CD4-positive, alpha-beta T cell treated with Interleukin-21 for 1 hour (primary cell): Measurements from ENCODE around the gene INTS7.
A peak's percentile ranks its signal among the peaks of the same experiment; 100 is the strongest.
"Not testable (repeated sequence)": the region's sequence is repeated elsewhere in the genome, so short reads cannot be mapped to it uniquely, and the experiment has no call there.

ENCODE experiments used
- DNase-seq: peaks from one replicate; pipeline ENCODE4 v3.0.0-alpha.2; 2020

INTS7 gene

DNA sequence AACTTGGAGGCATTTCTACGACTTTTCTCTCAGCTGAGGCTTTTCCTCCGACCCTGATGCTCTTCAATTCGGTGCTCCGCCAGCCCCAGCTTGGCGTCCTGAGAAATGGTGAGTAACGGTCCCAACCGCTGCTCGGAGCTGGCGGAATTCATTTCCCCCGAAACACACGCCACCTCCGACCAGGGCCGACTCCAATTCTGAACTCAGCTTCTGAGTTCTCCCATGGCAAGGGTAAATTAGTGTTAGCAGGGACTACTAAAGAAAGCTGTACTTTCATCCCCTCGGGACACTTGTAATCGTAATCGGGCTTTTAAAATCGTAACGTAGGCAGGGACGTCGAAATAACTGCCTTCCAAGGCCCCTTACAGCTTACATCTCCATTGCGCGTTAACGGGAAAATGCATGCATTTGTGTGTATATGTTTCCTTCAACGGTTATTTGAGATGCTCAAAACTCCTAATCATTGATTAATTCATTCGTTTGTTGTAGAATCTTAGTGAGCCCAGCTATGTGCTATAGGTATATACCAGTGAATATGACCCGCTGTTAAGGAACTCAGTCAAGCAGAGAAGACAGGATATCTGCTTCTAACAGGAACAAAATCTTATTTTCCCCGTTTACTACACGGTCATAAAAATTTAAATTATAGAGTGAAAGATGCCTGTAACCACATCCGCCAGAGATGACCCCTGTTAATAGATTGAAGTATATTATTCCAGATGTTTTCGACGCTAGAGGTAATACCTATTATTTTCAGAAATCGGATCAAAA lies 663 bp upstream of the INTS7 start:
- no peak for DNase-seq

GRCh38 chr1:212034516-212035122 lies 738 bp downstream of the INTS7 start:
- no peak for DNase-seq

DNA sequence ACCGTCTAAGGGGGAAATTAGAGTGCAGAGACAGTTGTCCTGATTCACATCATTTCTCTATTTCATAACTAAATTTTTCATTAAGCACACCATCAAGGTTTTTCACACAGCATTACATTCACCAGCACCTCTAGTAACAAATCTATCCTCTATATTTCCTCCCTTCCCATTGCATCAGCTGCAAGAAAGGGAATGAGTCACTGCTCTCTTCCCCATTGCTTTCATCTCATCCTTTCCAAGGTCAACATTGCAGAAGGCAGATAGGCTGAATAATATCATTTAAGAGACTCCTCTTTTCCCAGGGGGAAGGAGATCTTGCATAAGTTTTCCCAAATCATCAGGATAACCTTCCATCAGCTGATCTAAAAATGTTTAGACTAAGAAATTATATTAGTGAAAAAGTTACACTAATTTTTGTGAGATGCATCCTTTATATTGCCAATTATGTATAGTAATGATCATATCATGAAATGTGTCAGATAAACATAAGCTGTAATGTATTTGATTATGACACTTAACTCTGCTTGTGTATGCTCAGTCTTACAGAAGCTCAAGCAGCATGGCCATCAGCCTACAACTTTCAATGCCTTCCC lies 4.3 kb downstream of the INTS7 start:
- no peak for DNase-seq

- DNase-seq = not testable (repeated sequence)
These were observed 7.6 kb downstream of the INTS7 start for GRCh38 chr1:212027727-212028126.

GRCh38 chr1:212024469-212025149 lies 10.7 kb downstream of the INTS7 start:
- DNase-seq = no peak

GRCh38 chr1:212022908-212023307 lies 12.4 kb downstream of the INTS7 start:
- not testable (repeated sequence) for DNase-seq

DNA sequence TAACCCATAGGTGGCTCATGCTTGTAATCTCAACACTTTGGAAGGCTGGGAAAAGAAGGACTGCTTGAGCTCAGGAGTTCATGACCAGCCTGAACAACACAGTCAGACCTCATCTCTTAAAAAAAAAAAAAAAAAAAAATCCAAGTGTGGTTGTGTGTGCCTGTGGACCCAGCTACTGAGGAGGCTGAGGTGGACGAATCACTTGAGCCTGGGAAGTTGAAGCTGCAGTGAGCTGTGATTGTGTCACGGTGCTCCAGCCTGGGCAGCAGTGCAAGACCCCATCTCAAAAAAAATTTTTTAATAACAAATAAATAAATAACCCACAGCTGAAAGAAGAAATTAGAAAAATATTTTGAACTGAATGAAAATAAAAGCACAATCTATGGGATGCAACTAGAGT lies 13.8 kb downstream of the INTS7 start:
- no peak for DNase-seq

DNA sequence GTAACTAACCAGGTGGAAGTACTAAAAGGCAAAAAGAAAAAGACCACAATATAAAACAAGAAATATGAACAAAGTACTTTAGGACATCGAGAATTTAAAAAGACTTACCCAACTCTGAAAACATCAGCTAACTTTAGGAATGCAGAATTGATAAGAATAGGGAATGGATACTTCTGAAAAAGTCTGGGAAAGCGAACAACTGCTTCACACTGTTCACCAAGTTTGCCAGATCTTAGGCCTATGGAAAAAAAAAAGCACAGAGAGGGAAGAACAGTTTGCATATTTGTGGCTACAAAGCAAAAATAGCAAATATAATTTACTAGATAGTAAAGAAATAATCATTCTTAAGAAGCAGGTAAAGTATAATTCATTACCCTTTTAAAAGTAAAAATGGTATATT lies 14.4 kb downstream of the INTS7 start:
- DNase-seq = no peak

- no peak for DNase-seq
These were observed 21.7 kb downstream of the INTS7 start for GRCh38 chr1:212013672-212014071.

DNA sequence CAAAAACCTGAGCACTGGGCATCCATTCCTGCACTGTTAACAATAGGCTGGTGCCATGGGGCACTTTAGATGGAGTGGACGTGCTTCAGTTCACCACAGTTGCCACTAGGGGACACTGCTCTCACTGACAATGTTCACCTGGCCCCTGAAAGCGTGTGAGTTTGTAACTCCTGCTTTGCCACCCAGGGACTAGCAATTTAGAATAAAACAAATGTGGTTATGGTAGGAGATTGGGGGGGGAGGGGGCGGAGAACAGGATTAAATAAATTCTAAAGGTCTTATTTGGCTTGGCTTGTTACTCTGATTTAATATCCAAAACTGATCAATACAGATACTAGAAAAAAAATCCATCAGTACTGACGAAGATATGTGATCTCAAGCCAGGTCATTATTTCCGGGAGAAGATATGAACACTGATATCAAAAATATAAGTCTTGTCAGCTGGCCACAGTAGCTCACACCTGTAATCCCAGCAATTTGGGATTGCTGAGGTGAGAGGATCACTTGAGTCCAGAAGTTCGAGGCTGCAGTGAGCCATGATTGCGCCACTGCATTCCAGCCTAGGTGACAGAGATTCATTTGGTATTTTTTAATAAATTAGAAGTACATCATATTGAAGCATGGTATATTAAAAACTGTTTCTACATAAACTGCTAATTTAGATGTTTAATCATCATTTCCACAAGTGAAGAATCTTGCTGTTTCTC lies 23.2 kb downstream of the INTS7 start:
- peak; percentile 73 for DNase-seq

- DNase-seq = no peak
These were observed 25.4 kb downstream of the INTS7 start for GRCh38 chr1:212010004-212010403.

- no peak for DNase-seq
These were observed 25.8 kb downstream of the INTS7 start for GRCh38 chr1:212009561-212009960.

DNA sequence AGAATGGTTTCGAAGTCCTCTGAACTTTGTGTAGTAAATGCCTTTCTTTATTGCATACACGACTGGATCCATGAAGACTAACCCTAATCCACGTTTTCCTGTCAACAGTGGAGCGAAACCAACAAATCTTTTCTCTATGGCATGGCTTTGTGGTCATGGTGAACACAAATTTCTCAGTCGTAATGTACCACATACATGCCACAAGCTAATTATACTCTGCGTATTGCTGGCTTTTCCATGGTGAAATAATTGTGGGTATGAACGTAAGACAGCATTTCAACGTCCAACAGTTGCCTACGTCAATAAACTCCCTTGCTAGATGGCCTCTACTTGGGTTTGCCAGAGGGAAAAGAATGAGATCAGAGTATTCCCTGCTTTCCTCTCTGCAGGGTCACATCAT lies 27.5 kb downstream of the INTS7 start:
- DNase-seq = no peak

DNA sequence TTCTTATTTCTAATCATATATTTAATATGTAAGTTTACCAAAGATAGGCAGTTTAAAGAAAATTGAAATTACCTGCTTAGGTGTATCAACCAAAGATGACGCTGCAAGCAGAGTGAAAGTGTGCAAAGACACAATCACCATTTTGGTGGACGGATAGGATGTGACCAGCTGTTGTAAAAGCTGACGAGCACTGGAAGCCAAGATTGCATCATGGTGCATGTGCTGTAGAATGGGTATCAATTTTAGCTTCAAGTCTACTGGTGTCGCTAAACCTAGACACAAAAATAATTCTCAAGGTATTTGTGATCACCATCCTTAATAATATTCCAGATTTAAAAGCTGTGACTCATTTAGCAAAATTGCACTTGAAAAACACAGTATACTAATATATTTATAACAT lies 28.2 kb downstream of the INTS7 start:
- DNase-seq = no peak

DNA sequence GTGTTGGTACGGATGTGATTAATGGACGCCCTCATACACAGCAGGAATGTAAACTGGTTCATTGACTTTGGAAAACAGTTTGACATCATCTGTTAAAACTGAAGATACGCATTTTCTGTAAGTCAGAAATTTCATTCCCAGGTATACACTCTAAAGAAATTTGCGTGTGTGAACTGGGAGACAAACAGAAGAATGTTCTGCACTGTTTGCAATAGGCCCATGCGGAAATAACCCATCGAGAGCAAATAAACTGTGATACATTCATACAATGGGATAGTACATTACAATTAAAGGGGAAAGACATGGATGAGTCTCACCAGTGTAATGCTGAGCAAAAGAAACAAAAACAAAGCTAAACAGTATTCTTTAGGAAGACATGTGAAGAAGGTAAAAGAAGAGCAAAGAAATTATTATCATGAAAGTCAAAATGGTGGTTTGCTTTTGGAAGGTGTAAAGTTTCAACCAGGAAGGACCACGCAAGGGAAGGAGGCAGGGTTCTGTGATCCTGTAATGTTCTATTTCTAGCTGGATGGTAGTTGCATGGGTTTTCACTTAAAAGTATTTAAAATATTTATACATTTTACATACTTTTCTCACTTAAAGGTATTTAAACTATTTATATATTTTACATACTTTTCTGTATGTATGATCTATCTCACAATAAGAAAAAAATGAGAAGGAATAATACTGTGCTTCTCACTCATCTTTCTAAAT lies 30.3 kb downstream of the INTS7 start:
- no peak for DNase-seq

GRCh38 chr1:212002536-212002935 lies 32.8 kb downstream of the INTS7 start:
- DNase-seq = no peak

GRCh38 chr1:211997426-211997825 lies 37.9 kb downstream of the INTS7 start:
- DNase-seq = not testable (repeated sequence)

GRCh38 chr1:211991695-211992094 lies 43.7 kb downstream of the INTS7 start:
- DNase-seq = no peak

DNA sequence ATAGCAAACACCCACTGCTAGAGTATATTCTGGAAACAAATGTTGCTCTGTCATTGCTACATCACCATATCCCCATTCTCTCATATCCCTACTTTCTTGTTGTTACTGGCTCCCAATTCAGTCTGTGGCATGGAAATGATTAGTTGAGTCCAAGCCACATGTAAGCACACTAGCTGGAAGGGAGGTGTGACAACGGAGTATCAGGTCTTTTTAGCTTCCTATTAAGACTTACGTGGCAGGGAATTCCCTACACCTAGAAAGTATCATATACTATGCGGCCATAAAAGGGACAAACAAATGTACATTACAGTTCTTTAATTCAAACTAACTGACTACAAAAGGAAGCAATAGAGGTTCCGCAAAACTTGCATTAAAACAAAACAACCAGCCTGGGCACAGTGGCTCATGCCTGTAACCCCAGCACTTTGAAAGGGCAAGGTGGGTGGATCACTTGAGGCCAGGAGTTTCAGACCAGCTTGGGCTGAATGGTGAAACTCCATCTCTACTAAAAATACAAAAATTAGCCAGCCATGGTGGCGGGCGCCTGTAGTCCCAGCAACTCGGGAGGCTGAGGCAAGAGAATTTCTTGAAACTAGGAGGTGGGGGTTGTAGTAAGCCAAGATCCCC lies 48.6 kb downstream of the INTS7 start:
- DNase-seq = no peak

DNA sequence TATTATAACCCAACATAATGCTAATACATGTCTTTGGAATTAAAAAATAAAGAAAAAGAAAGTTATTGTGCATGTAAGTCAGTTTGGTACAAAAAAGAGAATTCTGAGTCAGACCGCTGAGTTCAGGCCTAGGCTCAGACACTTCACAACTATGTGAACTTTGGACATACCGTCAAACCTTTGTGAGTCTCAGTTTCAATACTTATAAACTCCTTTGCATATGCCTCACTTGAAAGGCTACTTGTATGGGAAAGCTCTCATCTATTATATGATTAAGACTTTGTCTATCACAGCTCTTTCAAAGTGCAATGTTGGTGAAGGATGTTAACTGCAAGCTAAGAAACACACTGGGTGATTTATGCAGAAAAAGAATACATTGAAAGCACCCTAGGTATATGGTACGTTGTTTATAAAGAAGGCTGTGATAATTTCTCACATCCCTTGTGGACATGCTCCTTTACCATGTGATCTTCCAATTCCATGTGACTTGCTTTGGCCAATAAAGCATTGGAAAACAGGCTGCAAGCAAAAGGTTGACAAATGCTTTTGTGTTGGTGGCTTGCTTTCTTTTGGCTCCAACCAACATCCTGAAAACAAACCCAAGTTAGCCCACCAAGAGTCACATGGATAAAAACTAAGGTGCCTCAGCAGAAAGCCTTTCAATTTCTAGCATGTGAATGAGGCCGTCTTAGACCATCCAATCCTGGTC lies 49.6 kb downstream of the INTS7 start:
- DNase-seq = no peak

DNA sequence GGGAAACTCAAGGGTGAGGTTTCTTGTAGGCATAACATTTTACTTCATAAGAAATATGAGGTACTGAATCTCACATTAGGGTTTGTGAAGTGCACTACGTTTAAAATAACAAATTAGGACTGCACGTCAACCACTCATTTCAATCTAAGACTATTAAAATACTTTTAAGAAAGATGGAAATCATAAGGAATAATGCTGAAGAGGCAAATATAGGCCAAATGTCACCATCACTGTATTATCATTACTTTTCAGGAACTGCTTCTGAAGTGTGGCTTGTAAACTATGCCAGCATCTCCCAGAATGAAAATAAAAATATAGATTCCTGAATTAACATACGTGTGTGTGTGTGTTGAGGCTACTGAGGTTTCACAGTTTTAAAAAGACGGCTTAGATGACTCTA lies 56.8 kb downstream of the INTS7 start:
- no peak for DNase-seq
